Nephron progenitor cell (in vitro differentiated cells): Measurements from ENCODE around the gene ANKRD11.
"Not testable (repeated sequence)": the region's sequence is repeated elsewhere in the genome, so short reads cannot be mapped to it uniquely, and the experiment has no call there.

Experiments
- DNase-seq: peaks from one replicate; pipeline ENCODE4 v3.0.0; 2021
- H3K27ac Mint-ChIP-seq: 2 replicates; pipeline ENCODE4 v1.8.0; 2021; ENCODE audit warnings: mild to moderate bottlenecking, moderate library complexity, mixed read lengths
- H3K27me3 Mint-ChIP-seq: 2 replicates; pipeline ENCODE4 v1.8.0; 2021; ENCODE audit warnings: mild to moderate bottlenecking, low read depth, mixed read lengths; ENCODE audit not compliant: poor library complexity
- H3K36me3 Mint-ChIP-seq: 2 replicates; pipeline ENCODE4 v1.8.0; 2021; ENCODE audit warnings: low read depth, mixed read lengths
- H3K4me1 Mint-ChIP-seq: 2 replicates; pipeline ENCODE4 v1.8.0; 2021; ENCODE audit warnings: mixed read lengths
- H3K4me3 Mint-ChIP-seq: 2 replicates; pipeline ENCODE4 v1.8.0; 2021; ENCODE audit warnings: mild to moderate bottlenecking, moderate library complexity, mixed read lengths
- H3K9me3 Mint-ChIP-seq: 2 replicates; pipeline ENCODE4 v1.8.0; 2021; ENCODE audit warnings: mild to moderate bottlenecking, moderate library complexity, mixed read lengths
- CTCF ChIP-seq: fragments of 200-600 bp; sonication (generic); IDR thresholded peaks from 2 replicates; pipeline ENCODE4 v1.5.0; 2021; ENCODE audit warnings: antibody characterized with exemption

The ANKRD11 gene

DNA sequence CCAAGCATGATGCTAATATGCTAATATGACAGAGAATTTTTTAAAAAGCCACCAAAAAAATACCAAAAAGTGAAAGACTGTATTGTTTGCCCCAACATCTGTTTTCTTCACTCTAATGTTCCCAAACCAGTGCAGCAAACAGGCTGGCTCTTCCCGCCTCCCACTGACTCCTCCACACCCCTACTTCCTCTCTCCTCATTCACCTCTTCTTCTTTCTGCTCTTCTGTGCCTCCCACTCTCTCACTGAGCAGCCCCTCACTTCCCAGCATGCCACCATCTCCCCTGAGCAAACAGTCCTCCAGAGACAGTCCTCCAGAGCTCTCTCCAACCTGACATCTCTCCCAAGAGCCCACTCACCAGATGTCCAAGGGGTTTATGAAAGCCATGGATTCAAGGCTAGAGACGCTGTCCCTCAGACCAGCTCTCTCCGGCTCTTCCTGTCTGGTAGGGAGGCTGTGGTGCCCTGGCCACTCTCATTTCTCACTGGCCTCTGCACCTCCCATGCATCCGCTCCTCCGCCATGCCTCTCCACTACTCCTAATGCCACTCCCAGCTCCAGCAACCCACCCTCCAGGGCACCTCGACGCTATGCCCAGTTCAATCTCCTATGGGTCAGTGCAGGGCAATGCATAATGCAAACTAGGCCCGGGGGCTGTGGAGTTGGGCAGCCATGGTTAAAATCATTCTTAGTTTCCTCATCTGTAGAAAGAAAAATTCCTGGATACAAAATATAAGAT, 52.9 kb downstream of the ANKRD11 start:
- Mint-ChIP-seq H3K27ac (peak overlapping the region; percentile 57), H3K36me3 (peaks cover 63% of the 10 kb centered on the region), H3K27me3 (no peaks in the 10 kb centered on the region), H3K4me1 (peaks cover 57% of the 10 kb centered on the region), H3K4me3 (no peak overlapping the region), H3K9me3 (peaks cover 4% of the 10 kb centered on the region)
- no peak for TF ChIP-seq CTCF
- no peak for DNase-seq

GRCh38 chr16:89436366-89436765, 54.0 kb downstream of the ANKRD11 start:
- no peaks in the 10 kb centered on the region for H3K27me3 Mint-ChIP-seq
- no peak overlapping the region for H3K4me3 Mint-ChIP-seq
- no peak for DNase-seq
- peak overlapping the region; percentile 27 for H3K27ac Mint-ChIP-seq
- H3K4me1 Mint-ChIP-seq = peaks cover 47% of the 10 kb centered on the region
- H3K9me3 Mint-ChIP-seq = peaks cover 4% of the 10 kb centered on the region
- peaks cover 56% of the 10 kb centered on the region for H3K36me3 Mint-ChIP-seq
- no peak for TF ChIP-seq CTCF

DNA sequence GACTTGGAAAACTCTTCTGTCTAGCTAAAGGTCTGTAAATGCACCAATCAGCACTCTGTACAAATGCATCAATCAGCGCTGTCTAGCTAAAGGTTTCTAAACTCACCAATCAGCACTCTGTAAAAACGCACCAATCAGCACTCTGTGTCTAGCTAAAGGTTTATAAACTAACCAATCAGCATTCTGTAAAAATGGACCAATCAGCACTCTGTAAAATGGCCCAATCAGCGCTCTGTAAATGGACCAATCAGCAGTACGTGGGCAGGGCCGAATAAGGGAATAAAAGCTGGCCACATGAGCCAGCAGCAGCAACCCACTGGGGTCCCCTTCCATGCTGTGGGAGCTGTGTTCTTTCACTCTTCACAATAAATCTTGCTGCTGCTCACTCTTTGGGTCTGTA, 55.3 kb downstream of the ANKRD11 start:
- Mint-ChIP-seq H3K9me3 (peaks cover 11% of the 10 kb centered on the region), H3K36me3 (peaks cover 48% of the 10 kb centered on the region), H3K4me1 (peaks cover 34% of the 10 kb centered on the region)
- DNase-seq, H3K27ac Mint-ChIP-seq, H3K4me3 Mint-ChIP-seq, H3K27me3 Mint-ChIP-seq: not testable (repeated sequence)

- H3K27me3 Mint-ChIP-seq = no peaks in the 10 kb centered on the region
- H3K36me3 Mint-ChIP-seq = peaks cover 42% of the 10 kb centered on the region
- H3K4me1 Mint-ChIP-seq = peaks cover 28% of the 10 kb centered on the region
- no peak for DNase-seq
- peaks cover 11% of the 10 kb centered on the region for H3K9me3 Mint-ChIP-seq
- TF ChIP-seq CTCF = no peak
- H3K27ac Mint-ChIP-seq = peak overlapping the region; percentile 40
- H3K4me3 Mint-ChIP-seq = no peak overlapping the region
Measured at GRCh38 chr16:89434490-89434889, 55.9 kb downstream of the ANKRD11 start.

- peaks cover 11% of the 10 kb centered on the region for H3K9me3 Mint-ChIP-seq
- not testable (repeated sequence) for H3K27me3 Mint-ChIP-seq, DNase-seq, H3K4me3 Mint-ChIP-seq
- H3K4me1 Mint-ChIP-seq = peaks cover 23% of the 10 kb centered on the region
- H3K36me3 Mint-ChIP-seq = peaks cover 36% of the 10 kb centered on the region
- peak overlapping the region; percentile 40 for H3K27ac Mint-ChIP-seq
Measured at GRCh38 chr16:89433363-89433984, 56.9 kb downstream of the ANKRD11 start.

DNA sequence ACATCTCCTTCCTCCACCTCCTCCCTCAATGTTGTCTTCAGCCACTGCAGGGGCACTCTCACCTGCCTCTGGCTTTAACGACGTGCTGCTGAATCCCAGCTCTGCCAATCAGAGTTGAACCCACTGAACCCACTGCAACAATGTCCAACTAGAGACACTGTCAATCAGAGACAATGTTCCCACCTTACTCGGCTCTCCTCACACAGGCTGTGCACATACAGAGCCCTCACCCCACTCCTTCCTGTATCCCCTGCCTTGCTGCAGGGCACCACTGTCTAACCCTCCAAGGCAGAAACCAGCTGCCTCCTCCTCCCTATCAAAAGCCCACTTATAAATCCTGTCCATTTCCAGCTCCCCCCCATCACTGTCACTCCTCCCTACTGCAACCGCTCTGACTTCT, 58.7 kb downstream of the ANKRD11 start:
- no peak overlapping the region for H3K27ac Mint-ChIP-seq
- H3K4me1 Mint-ChIP-seq = peaks cover 14% of the 10 kb centered on the region
- peaks cover 28% of the 10 kb centered on the region for H3K36me3 Mint-ChIP-seq
- TF ChIP-seq CTCF = no peak
- H3K4me3 Mint-ChIP-seq = no peak overlapping the region
- DNase-seq = no peak
- H3K27me3 Mint-ChIP-seq = no peaks in the 10 kb centered on the region
- peaks cover 11% of the 10 kb centered on the region for H3K9me3 Mint-ChIP-seq

DNA sequence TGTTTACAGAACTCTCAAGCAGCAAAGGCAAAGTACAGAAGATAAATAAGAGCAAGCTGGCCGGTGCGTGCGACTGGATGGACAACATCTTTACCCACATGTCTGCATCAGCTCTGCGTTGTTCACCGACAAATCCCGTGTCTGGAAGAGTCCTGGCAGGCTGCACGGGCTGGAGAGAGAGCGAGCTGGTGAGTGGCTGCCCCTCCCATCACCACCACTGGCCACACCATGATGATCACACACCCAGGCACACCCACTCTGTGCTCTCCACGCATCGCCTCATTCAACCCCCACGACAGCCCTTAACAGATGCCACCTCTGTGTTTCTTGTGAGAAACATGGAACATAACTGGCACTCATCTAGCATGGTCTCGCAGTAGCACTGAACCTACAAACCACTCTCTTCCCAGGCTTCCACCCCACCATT, 59.2 kb downstream of the ANKRD11 start:
- Mint-ChIP-seq H3K27me3 (no peaks in the 10 kb centered on the region), H3K36me3 (peaks cover 29% of the 10 kb centered on the region), H3K27ac (no peak overlapping the region), H3K4me3 (no peak overlapping the region), H3K9me3 (peaks cover 11% of the 10 kb centered on the region), H3K4me1 (peaks cover 18% of the 10 kb centered on the region)
- no peak for DNase-seq
- no peak for TF ChIP-seq CTCF
